GM18868 (cell line): ENCODE data around the gene CERT1.

Experiments used
- ATAC-seq: cut with Tn5 transposase; IDR thresholded peaks from one replicate; pipeline ENCODE4 v1.9.1; 2021; ENCODE audit warnings: mild to moderate bottlenecking, moderate library complexity; ENCODE audit not compliant: unreplicated experiment

The CERT1 gene

DNA sequence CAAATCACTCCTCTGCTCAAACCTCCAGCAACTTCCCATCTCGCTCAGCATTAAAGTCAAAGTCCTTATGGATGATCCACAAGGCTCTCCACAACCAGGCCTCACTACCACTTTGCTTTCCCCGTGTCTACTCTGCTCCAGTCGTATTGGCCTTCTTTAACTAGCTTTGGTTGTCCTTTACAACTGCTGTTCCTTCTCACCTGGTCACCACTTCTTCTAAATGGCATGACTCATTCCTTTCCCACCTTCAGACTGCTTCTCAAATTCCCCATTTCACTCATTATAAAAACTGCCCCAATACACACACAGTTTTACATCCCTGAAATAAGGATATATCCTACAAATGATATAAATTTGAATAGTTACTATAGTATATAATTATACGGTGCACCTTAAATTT is 30.4 kb downstream of the CERT1 start:
- no peak for ATAC-seq

GRCh38 chr5:75475364-75475763 is 36.1 kb downstream of the CERT1 start:
- ATAC-seq, result no peak

GRCh38 chr5:75473463-75473862 is 38.0 kb downstream of the CERT1 start:
- no peak for ATAC-seq

- ATAC-seq, result no peak
Measured at GRCh38 chr5:75472973-75473372, 38.5 kb downstream of the CERT1 start.

- no peak for ATAC-seq
Measured at GRCh38 chr5:75471193-75471592, 40.2 kb downstream of the CERT1 start.

DNA sequence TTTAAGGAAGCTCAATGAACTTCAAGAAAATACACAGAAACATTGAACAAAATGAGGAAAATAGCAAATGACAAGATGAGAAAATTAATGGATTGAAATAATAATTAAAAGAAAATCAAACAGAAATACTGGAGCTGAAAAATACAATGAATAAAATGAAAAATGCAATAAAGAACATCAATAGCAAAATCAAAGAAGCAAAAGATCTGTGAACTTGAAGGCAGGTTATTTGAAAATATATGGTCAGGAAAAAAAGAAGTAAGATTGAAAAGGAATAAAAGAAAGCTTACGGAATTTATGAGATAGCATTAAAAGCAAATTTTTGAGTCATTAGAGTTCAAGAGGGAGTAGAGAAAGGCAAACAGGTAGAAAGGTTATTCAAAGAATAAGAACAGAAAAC is 42.4 kb downstream of the CERT1 start:
- ATAC-seq, result no peak

- ATAC-seq, result no peak
Measured at GRCh38 chr5:75468593-75468992, 42.8 kb downstream of the CERT1 start.

DNA sequence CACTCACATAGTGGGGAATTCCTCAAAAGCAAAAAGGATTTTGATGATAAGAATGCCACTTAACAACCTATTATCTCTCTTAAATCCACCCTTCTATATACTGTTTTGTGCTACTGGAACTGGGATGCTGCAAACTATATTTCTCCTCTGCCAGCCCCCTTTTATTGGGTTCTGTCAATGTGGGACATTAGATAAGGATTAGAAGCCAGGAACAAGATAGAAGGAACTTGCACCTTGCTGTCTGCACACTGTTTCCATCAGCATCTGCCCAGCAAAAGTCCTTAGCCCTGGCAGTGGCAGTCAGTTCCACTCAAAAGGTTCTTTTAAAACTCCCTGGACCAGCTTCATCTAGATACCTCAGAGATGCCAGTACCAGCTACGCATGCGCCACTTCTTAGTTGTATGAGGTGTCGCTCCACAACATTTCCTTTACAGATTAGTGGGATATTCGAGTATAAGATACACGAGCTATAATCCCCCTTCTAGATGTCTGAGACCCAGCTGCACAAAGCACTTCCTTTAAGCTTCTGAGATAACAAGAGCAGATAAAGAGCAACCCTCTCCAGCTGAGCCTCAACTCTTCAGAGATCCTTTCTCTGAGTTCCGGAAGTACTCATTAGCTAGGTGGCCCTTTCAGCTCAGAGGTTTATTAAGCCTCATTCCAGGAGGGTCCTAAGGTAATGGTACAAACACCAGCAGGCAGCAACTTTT is 45.3 kb downstream of the CERT1 start:
- ATAC-seq, result no peak

GRCh38 chr5:75465480-75465879 is 45.9 kb downstream of the CERT1 start:
- ATAC-seq, result no peak

GRCh38 chr5:75463726-75464125 is 47.7 kb downstream of the CERT1 start:
- no peak for ATAC-seq

GRCh38 chr5:75461679-75462078 is 49.8 kb downstream of the CERT1 start:
- ATAC-seq, result no peak

GRCh38 chr5:75460942-75461610 is 50.4 kb downstream of the CERT1 start:
- peak; percentile 89 for ATAC-seq

DNA sequence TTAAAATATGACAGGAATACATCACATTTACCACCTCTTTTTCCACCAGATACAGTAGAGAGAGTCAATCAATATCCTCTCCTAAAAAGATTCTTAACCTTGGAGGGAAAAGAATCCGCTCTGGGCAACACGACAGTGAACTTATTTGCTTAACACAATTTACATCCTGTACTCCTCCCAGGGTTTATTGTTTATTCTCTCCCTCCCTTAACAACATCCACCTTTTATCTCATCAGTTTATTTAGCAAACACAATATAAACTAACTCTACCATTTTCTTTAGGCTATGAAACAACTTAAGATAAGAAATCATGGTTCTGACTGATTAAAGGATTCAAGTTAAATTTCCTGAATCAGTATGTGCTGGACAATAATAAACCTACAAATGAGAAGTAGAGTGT is 50.9 kb downstream of the CERT1 start:
- ATAC-seq, result peak; percentile 19

DNA sequence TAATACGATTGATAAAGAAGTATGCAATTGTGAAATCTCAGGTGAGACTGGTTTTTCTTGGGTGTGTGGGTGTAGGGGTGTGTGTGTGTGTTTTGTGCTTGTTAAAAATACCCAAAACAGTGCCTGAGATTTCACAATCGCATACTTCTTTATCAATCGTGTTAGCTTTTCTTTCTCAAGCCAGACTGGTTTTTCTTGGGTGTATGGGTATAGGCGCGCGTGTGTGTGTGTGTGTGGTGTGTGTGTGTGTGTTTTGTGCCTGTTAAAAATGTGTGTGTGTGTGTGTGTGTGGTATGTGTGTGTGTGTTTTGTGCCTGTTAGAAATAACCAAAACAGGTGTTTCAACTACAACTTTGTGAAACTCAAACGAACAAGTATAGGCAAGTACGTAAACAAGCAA is 53.7 kb downstream of the CERT1 start:
- ATAC-seq, result no peak

- ATAC-seq, result no peak
Measured at GRCh38 chr5:75457161-75457560, 54.3 kb downstream of the CERT1 start.

DNA sequence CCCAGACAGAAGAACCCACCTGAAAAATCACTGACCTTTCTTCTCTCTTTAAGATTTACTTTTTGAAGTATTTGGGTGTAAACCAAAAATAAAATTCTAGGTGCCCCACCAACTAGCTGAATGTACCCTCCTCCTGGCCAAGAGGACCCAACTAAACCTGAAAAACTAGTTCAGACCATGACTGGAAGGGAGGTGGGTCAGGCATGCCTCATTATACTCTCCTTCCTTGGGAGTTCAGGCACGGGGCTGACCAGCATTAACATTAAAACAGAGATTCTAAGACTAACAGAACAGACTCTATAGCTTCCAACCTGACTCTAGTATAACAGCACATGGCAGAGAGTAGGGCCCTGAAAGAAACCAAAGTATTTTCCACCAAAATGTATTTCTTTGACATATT is 61.4 kb downstream of the CERT1 start:
- ATAC-seq, result no peak

- no peak for ATAC-seq
Measured at GRCh38 chr5:75446068-75446467, 65.4 kb downstream of the CERT1 start.

- no peak for ATAC-seq
Measured at GRCh38 chr5:75441560-75441959, 69.9 kb downstream of the CERT1 start.

DNA sequence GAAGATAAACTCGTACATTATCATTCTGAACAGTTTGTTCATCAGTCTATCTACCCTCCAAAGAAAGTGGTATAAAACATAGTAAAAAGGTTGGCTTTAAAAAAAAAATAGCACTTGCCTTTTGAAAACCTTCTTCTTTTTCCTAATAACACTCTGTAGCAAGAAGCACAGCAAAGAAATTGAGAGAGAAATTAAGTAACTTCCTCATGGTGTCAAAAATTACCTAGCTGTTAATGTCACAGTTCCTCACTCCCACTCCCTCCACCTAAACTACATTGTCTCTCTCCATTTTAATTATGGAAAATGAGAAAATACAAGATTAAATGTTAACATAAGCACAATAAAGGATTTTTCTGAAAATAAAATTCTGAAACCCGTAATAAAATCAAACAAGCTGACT is 72.2 kb downstream of the CERT1 start:
- no peak for ATAC-seq

GRCh38 chr5:75438722-75439121 is 72.7 kb downstream of the CERT1 start:
- ATAC-seq, result no peak

DNA sequence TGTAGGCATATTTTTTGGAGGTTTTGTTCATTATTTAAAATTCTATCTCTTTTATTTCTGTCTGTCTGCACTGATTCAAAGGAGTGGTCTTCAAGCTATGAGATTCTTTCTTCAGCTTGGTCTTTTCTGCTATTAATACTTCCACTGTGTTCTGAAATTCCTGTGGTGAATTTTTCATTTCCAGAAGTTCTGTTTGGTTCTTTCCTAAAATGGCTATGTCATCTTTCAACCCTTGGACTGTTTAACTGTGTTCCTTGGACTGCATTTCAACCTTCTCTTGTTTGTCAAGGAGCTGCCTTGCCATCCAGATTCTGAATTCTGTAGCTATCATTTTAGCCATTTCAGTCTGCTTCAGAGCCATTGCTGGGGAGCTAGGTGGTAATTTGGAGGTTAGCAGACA is 76.3 kb downstream of the CERT1 start:
- no peak for ATAC-seq

DNA sequence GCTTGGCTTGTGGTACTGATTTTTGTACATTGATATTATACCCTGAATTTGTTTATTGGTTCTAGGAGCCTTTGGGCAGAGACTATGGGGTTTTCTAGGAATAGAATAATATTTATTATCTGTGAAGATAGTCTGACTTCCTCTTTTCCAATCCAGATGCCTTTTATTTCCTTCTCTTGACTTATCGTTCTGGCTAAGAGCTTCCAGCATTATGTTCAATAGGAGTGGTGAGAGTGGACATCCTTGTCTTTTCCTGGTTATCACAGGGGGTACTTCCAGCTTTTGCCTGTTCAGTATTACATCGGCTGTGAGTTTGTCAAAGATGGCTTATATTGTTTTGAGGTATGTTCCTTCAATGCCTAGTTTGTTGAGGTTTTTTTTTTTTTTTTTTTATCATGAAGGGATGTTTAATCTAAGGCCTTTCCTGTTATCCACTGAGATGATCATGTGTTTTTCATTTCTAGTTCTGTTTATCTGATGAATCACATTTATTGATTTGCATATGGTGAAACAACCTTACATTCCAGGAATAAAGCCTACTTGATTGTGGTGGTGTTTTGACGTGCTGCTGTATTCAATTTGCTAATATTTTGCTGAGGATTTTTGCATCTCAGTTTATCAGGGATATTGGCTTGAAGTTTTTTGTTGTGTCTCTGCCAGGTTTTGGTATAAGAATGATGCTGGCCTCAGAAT is 77.5 kb downstream of the CERT1 start:
- no peak for ATAC-seq
